K562 (cell line): Measurements from ENCODE around the gene MB21D2. TPM values are rescaled to one million over a fixed set of nuclear protein-coding genes. Genes with fewer than 3 reads are reported as not detected.

Source experiments
- ATAC-seq: fragments of 200-7000 bp; cut with Tn5 transposase; 3 replicates; pipeline ENCODE4 v1.9.1; 2020; ENCODE audit warnings: moderate library complexity
- BruUV-seq: library from RNA; stranded (reverse); fragments of 400-500 nt; replicated peaks from 2 replicates; lab custom pipeline; 2021; lab: Mats Ljungman, UMichigan
- CTCF ChIA-PET: fragments of 300-600 bp; formaldehyde crosslinking; extraction: SDS; loops from one replicate; lab custom pipeline; 2021; ENCODE audit warnings: low intra/inter-chr PET ratio; lab: Yijun Ruan, JAX
- POLR2A ChIA-PET: fragments of 300-600, 350-650 bp; sonication (Branson Sonifier 250); formaldehyde crosslinking; extraction: SDS; loops from one replicate; lab custom pipeline; 2021; ENCODE audit warnings: antibody characterized with exemption, inconsistent platforms; lab: Yijun Ruan, JAX
- DNase-seq, 4 experiments: peaks; one replicate each; pipeline versions ENCODE4 v3.0.0 to v3.0.0-alpha.2; 2011 to 2018; ENCODE audit warnings: low spot score in 3 of 4, mixed read lengths in 3 of 4; ENCODE audit errors: extremely low read depth in 1 of 4
- FAIRE-seq: peaks from 2 replicates; lab custom pipeline; 2011; peaks lifted over from hg19 to GRCh38; lab: Jason Lieb, UNC
- H2AFZ ChIP-seq: 2 replicates; pipeline ENCODE4 v1.6.0; 2011; ENCODE audit warnings: low read depth, low read length, control low read depth, inconsistent platforms
- H3K27ac ChIP-seq: fragments of 200-600 bp; 3 replicates; pipeline ENCODE4 v1.8.0; 2011; ENCODE audit warnings: low read depth, mild to moderate bottlenecking, control low read depth, inconsistent platforms, low read length, moderate library complexity, mixed read lengths; ENCODE audit errors: extremely low read depth
- H3K27me3 ChIP-seq, 2 experiments: fragments of 300-600 bp in 1 of 2; 2 replicates in 1 of 2; 3 replicates in 1 of 2; pipeline versions ENCODE4 v1.6.0 to v1.8.0; 2011; ENCODE audit warnings: inconsistent platforms in 2 of 2, low read length in 2 of 2, mild to moderate bottlenecking in 1 of 2, mixed read lengths in 1 of 2, moderate library complexity in 1 of 2; ENCODE audit not compliant: control insufficient read depth in 2 of 2, insufficient read depth in 2 of 2
- H3K36me3 ChIP-seq: fragments of 300-600 bp; 3 replicates; pipeline ENCODE4 v1.8.0; 2011; ENCODE audit warnings: mild to moderate bottlenecking, low read length, inconsistent platforms; ENCODE audit not compliant: control insufficient read depth, insufficient read depth
- H3K4me1 ChIP-seq, 2 experiments: fragments of 200-600 bp in 1 of 2; replicated peaks in 1 of 2; 2 replicates in 1 of 2; 3 replicates in 1 of 2; pipeline versions ENCODE4 v1.5.1 to v1.8.0; 2011; ENCODE audit warnings: inconsistent platforms in 2 of 2, low read length in 2 of 2, mild to moderate bottlenecking in 1 of 2, mixed read lengths in 1 of 2, moderate library complexity in 1 of 2; ENCODE audit not compliant: control insufficient read depth in 2 of 2, insufficient read depth in 2 of 2
- H3K4me2 ChIP-seq: 2 replicates; pipeline ENCODE4 v1.6.1; 2011; ENCODE audit warnings: low read length, control low read depth, inconsistent platforms, mixed read lengths; ENCODE audit not compliant: insufficient read depth
- H3K4me3 ChIP-seq: fragments of 200-600 bp; sonication (generic), shearing (Covaris generic); 2 replicates; pipeline ENCODE4 v1.5.1; 2016; ENCODE audit warnings: control low read depth, inconsistent platforms
- H3K79me2 ChIP-seq: fragments of 200-600 bp; 3 replicates; pipeline ENCODE4 v1.8.0; 2011; ENCODE audit warnings: low read length, inconsistent platforms; ENCODE audit not compliant: control insufficient read depth, insufficient read depth
- H3K9ac ChIP-seq, 2 experiments: 2 replicates each; pipeline versions ENCODE4 v1.6.0 to v1.6.1; 2011; ENCODE audit warnings: low read depth in 2 of 2, low read length in 2 of 2, control low read depth in 1 of 2, inconsistent platforms in 1 of 2, mild to moderate bottlenecking in 1 of 2, mixed read lengths in 1 of 2; ENCODE audit not compliant: insufficient read depth in 1 of 2
- H3K9me1 ChIP-seq: one replicate; pipeline ENCODE4 v1.6.0; 2011; ENCODE audit warnings: inconsistent platforms, mild to moderate bottlenecking, low read length, moderate library complexity; ENCODE audit not compliant: control insufficient read depth, insufficient read depth
- H3K9me3 ChIP-seq: replicated peaks from 2 replicates; pipeline ENCODE4 v1.5.1; 2011; ENCODE audit warnings: low read depth, low read length, inconsistent platforms; ENCODE audit not compliant: control insufficient read depth, insufficient read depth
- H4K20me1 ChIP-seq: replicated peaks from 2 replicates; pipeline ENCODE4 v1.6.1; 2011; ENCODE audit warnings: low read length, inconsistent platforms, mixed read lengths; ENCODE audit not compliant: control insufficient read depth, insufficient read depth
- E2F8 ChIP-seq: fragments of 450-650 bp; IDR thresholded peaks from 2 replicates; pipeline ENCODE4 v1.7.1; 2018; ENCODE audit warnings: mild to moderate bottlenecking, low read depth; ENCODE audit not compliant: partially characterized antibody
- HDGF ChIP-seq: fragments of 450-650 bp; IDR thresholded peaks from 2 replicates; pipeline ENCODE4 v1.6.1; 2016
- ILK ChIP-seq: fragments of 450-650 bp; IDR thresholded peaks from 2 replicates; pipeline ENCODE4 v1.6.1; 2016; ENCODE audit warnings: missing genetic modification characterization, low read depth, mild to moderate bottlenecking, missing compliant biosample characterization, moderate library complexity, borderline replicate concordance
- MECOM ChIP-seq: fragments of 250-450 bp; sonication (Bioruptor Pico); IDR thresholded peaks from 2 replicates; pipeline ENCODE4 v1.8.0; 2022; ENCODE audit warnings: inconsistent platforms
- NELFE ChIP-seq: IDR thresholded peaks from 2 replicates; pipeline ENCODE4 v1.6.1; 2011; ENCODE audit warnings: mild to moderate bottlenecking; ENCODE audit not compliant: insufficient read depth, insufficient read length
- PTBP1 ChIP-seq: fragments of 200-400 bp; formaldehyde crosslinking; IDR thresholded peaks from 2 replicates; pipeline ENCODE4 v1.6.1; 2017; ENCODE audit warnings: low read depth, low read length
- RBBP5 ChIP-seq: fragments of 200-600 bp; sonication (generic); IDR thresholded peaks from 2 replicates; pipeline ENCODE4 v1.6.1; 2012; ENCODE audit warnings: borderline replicate concordance, mild to moderate bottlenecking, low read length, control low read depth, inconsistent platforms; ENCODE audit not compliant: insufficient read depth, poor library complexity, severe bottlenecking
- SETDB1 ChIP-seq: IDR thresholded peaks from one replicate; pipeline ENCODE4 v1.6.1; 2012; ENCODE audit warnings: low read length, control low read depth, inconsistent platforms
- SLC30A9 ChIP-seq: fragments of 250-450 bp; sonication (Bioruptor Pico); IDR thresholded peaks from 2 replicates; pipeline ENCODE4 v1.8.0; 2022; ENCODE audit warnings: mild to moderate bottlenecking, moderate library complexity
- TRIM24 ChIP-seq, 2 experiments: fragments of 450-650 bp; IDR thresholded peaks; 2 replicates each; pipeline ENCODE4 v1.6.1; 2016
- WGBS: fragments of 100-300 bp; shearing (Covaris generic); methylation state at CpG from one replicate; pipeline ENCODE4 v1.1.6; 2016; ENCODE audit warnings: low coverage, mixed read lengths; ENCODE audit not compliant: insufficient coverage; ENCODE audit errors: missing lambda C conversion rate; 5-methylcytosine and 5-hydroxymethylcytosine counted together
- in situ Hi-C: fragments of 300-500 bp; cut with MboI; formaldehyde crosslinking; loops from 4 replicates; pipeline ENCODE4 v1.15.0; 2018; ENCODE audit warnings: inconsistent platforms, mixed read lengths
- intact Hi-C: fragments of 100-400 bp; cut with micrococcal nuclease; formaldehyde crosslinking; loops from 2 replicates; pipeline ENCODE4 v1.14.2; 2022
- polyA plus RNA-seq, 8 experiments: library from polyadenylated mRNA; depleted of rRNA in 4 of 8; stranded (reverse) in 5 of 8; unstranded in 3 of 8; fragments of >200 nt; fragmentation: Nextera tagmentation in 2 of 8; fragmentation: Illumina TruSeq in 1 of 8; extraction: Ambion mirVana in 2 of 8; extraction: Trizol in 1 of 8; gene quantifications; 2 replicates each; pipeline versions ENCODE4 v1.2.1 to v1.2.3, GENCODE V29; 2011 to 2014; ENCODE audit warnings: inconsistent platforms in 1 of 8, missing spikeins in 1 of 8
- total RNA-seq, 7 experiments: library from RNA; depleted of rRNA in 6 of 7; stranded (reverse); fragments of >200 nt in 6 of 7; fragmentation: Illumina TruSeq in 2 of 7; extraction: Trizol in 2 of 7; gene quantifications; 2 replicates each; pipeline versions ENCODE4 v1.2.1 to v1.2.3, GENCODE V29; 2011 to 2021; ENCODE audit warnings: low replicate concordance in 1 of 7

Gene MB21D2
- total and polyA plus RNA-seq, 9 of the 15 experiments (the other 6 are each of a cell fraction or from before 2014, with no cell fraction given), result 0.01 TPM; not detected in 8

- CTCF ChIA-PET, result no interaction called here
- Histone ChIP-seq H3K27ac (no peak overlapping the region), H2AFZ (no peak overlapping the region), H3K9me3 (no peaks in the 10 kb centered on the region), H3K4me1 (no peaks in the 10 kb centered on the region), H3K27me3 (no peaks in the 10 kb centered on the region), H3K4me2 (no peak overlapping the region), H3K9me1 (no peaks in the 10 kb centered on the region), H3K79me2 (no peaks in the 10 kb centered on the region), H3K4me3 (no peak overlapping the region), H4K20me1 (no peaks in the 10 kb centered on the region), H3K9ac (no peak overlapping the region), H3K36me3 (no peaks in the 10 kb centered on the region)
- WGBS, result 1% methylated on average over 8 of the region's 8 CpGs
- in situ Hi-C loops (no loop called here), intact Hi-C loops (no loop called here)
- TF ChIP-seq SLC30A9 (no peak), NELFE (no peak), RBBP5 (no peak), HDGF (no peak), ILK (tag) (no peak), PTBP1 (no peak), E2F8 (no peak), SETDB1 (no peak), MECOM (CRISPR knock-in tag) (no peak), TRIM24 (IDR thresholded peaks at IDR 0.05) (no peak)
- no TSS peak for BruUV-seq
- POLR2A ChIA-PET, result no interaction called here
- DNase-seq, result no peak
- no peak for FAIRE-seq
- no peak for ATAC-seq
These were observed 32.6 kb downstream of the MB21D2 start for GRCh38 chr3:192884777-192885773.
